SU-DHL-6 (cell line): ENCODE data around the gene CREB5.
"Not testable (repeated sequence)": the region's sequence is repeated elsewhere in the genome, so short reads cannot be mapped to it uniquely, and the experiment has no call there.

Source experiments
- H2AFZ ChIP-seq: fragments of 200-600 bp; sonication (generic); 2 replicates; pipeline ENCODE4 v1.6.1; 2014; ENCODE audit warnings: low read depth, mild to moderate bottlenecking, moderate library complexity, mixed read lengths, antibody characterized with exemption, low read length; ENCODE audit not compliant: severe bottlenecking
- H3F3A ChIP-seq: fragments of 200-600 bp; shearing (Covaris generic); 2 replicates; pipeline ENCODE4 v1.6.0; 2016; ENCODE audit warnings: antibody characterized with exemption, mild to moderate bottlenecking; ENCODE audit not compliant: insufficient read depth
- H3K27ac ChIP-seq: fragments of 200-600 bp; sonication (generic); 2 replicates; pipeline ENCODE4 v1.5.1; 2016; ENCODE audit warnings: low read depth, mild to moderate bottlenecking, low read length, moderate library complexity, mixed read lengths
- H3K27me3 ChIP-seq: fragments of 200-600 bp; sonication (generic), shearing (Covaris generic); 2 replicates; pipeline ENCODE4 v1.6.0; 2014; ENCODE audit warnings: mild to moderate bottlenecking, low read length
- H3K36me3 ChIP-seq: fragments of 200-600 bp; sonication (generic); 2 replicates; pipeline ENCODE4 v1.6.1; 2014; ENCODE audit warnings: mild to moderate bottlenecking, low read length, mixed read lengths
- H3K4me2 ChIP-seq: fragments of 300-600, 200-600 bp; shearing (Covaris generic), sonication (generic); 2 replicates; pipeline ENCODE4 v1.6.0; 2014; ENCODE audit warnings: low read length, low read depth, mild to moderate bottlenecking; ENCODE audit not compliant: poor library complexity, severe bottlenecking
- H3K4me3 ChIP-seq: fragments of 200-600 bp; sonication (generic); 2 replicates; pipeline ENCODE4 v1.5.1; 2014; ENCODE audit warnings: antibody characterized with exemption, low read length, mild to moderate bottlenecking, mixed read lengths; ENCODE audit not compliant: insufficient read depth, poor library complexity, severe bottlenecking
- H3K79me2 ChIP-seq: fragments of 200-600 bp; sonication (generic); 2 replicates; pipeline ENCODE4 v1.6.1; 2014; ENCODE audit warnings: mild to moderate bottlenecking, low read length, moderate library complexity; ENCODE audit not compliant: insufficient read depth
- H3K9ac ChIP-seq: fragments of 200-600 bp; sonication (generic); 2 replicates; pipeline ENCODE4 v1.7.0; 2014; ENCODE audit warnings: mild to moderate bottlenecking, low read length
- H3K9me2 ChIP-seq: fragments of 200-600 bp; sonication (generic); replicated peaks from 2 replicates; pipeline ENCODE4 v1.6.1; 2014; ENCODE audit warnings: low read length; ENCODE audit not compliant: insufficient read depth
- H3K9me3 ChIP-seq: fragments of 200-600 bp; sonication (generic); 2 replicates; pipeline ENCODE4 v1.6.1; 2014; ENCODE audit warnings: low read length, mixed read lengths; ENCODE audit not compliant: insufficient read depth
- H4K20me1 ChIP-seq: fragments of 200-600 bp; sonication (generic); 2 replicates; pipeline ENCODE4 v1.6.1; 2014; ENCODE audit warnings: low read depth, mild to moderate bottlenecking, antibody characterized with exemption, low read length, moderate library complexity, mixed read lengths
- CTCF ChIP-seq: fragments of 200-600 bp; sonication (generic); IDR thresholded peaks from one replicate; pipeline ENCODE4 v1.5.1; 2017; ENCODE audit warnings: antibody characterized with exemption, mild to moderate bottlenecking, low read length, moderate library complexity; ENCODE audit not compliant: insufficient read depth, poor library complexity, severe bottlenecking
- EZH2phosphoT487 ChIP-seq: fragments of 200-600 bp; sonication (generic), shearing (Covaris generic); conservative IDR thresholded peaks from 2 replicates; pipeline ENCODE4 v1.6.1; 2018; ENCODE audit warnings: mild to moderate bottlenecking, antibody characterized with exemption, low read length, moderate library complexity, mixed read lengths

CREB5 gene

GRCh38 chr7:28596245-28596935, 184.1 kb downstream of the CREB5 start:
- H3K79me2 ChIP-seq = peaks cover 64% of the 10 kb centered on the region
- H4K20me1 ChIP-seq = peaks cover 17% of the 10 kb centered on the region; the same call in 1 of the 2 replicates
- no peaks in the 10 kb centered on the region for H3K9me3 ChIP-seq
- H3K36me3 ChIP-seq = 0 out of 2 replicates have a peak, but pooled peaks cover 4% of the 10 kb centered on the region
- H3K4me3 ChIP-seq = no peak overlapping the region
- no peak overlapping the region for H3K4me2 ChIP-seq
- H3K9me2 ChIP-seq = no peaks in the 10 kb centered on the region
- no peaks in the 10 kb centered on the region for H3F3A ChIP-seq
- TF ChIP-seq CTCF = no peak
- TF ChIP-seq EZH2phosphoT487 = no peak
- H3K9ac ChIP-seq = no peak overlapping the region
- H3K27me3 ChIP-seq = no peaks in the 10 kb centered on the region
- no peak overlapping the region for H3K27ac ChIP-seq
- H2AFZ ChIP-seq = no peak overlapping the region

GRCh38 chr7:28597284-28597683, 185.0 kb downstream of the CREB5 start:
- no peaks in the 10 kb centered on the region for H3F3A ChIP-seq
- H3K9ac ChIP-seq = no peak overlapping the region
- no peaks in the 10 kb centered on the region for H3K27me3 ChIP-seq
- H3K9me3 ChIP-seq = no peaks in the 10 kb centered on the region
- H3K27ac ChIP-seq = no peak overlapping the region
- H3K4me2 ChIP-seq = no peak overlapping the region
- H4K20me1 ChIP-seq = peaks cover 17% of the 10 kb centered on the region; the same call in 1 of the 2 replicates
- peaks cover 8% of the 10 kb centered on the region; the same call in 1 of the 2 replicates for H3K36me3 ChIP-seq
- no peak overlapping the region for H3K4me3 ChIP-seq
- no peak overlapping the region for H2AFZ ChIP-seq
- no peak for TF ChIP-seq CTCF
- no peak for TF ChIP-seq EZH2phosphoT487
- peaks cover 61% of the 10 kb centered on the region for H3K79me2 ChIP-seq
- no peaks in the 10 kb centered on the region for H3K9me2 ChIP-seq

GRCh38 chr7:28598037-28598436, 185.7 kb downstream of the CREB5 start:
- H4K20me1 ChIP-seq = peaks cover 17% of the 10 kb centered on the region; the same call in 1 of the 2 replicates
- not testable (repeated sequence) for H3F3A ChIP-seq, H3K27ac ChIP-seq, H3K9me3 ChIP-seq, H3K9me2 ChIP-seq, H3K9ac ChIP-seq, H3K4me2 ChIP-seq, H3K27me3 ChIP-seq, H3K4me3 ChIP-seq, H2AFZ ChIP-seq
- peaks cover 63% of the 10 kb centered on the region for H3K79me2 ChIP-seq
- peaks cover 13% of the 10 kb centered on the region; the same call in 1 of the 2 replicates for H3K36me3 ChIP-seq

- H3K27me3 ChIP-seq = no peaks in the 10 kb centered on the region
- H3K9me3 ChIP-seq = no peaks in the 10 kb centered on the region
- no peak overlapping the region for H3K9ac ChIP-seq
- no peak overlapping the region for H3K4me3 ChIP-seq
- H3K36me3 ChIP-seq = peaks cover 14% of the 10 kb centered on the region; the same call in 1 of the 2 replicates
- TF ChIP-seq CTCF = no peak
- TF ChIP-seq EZH2phosphoT487 = no peak
- no peaks in the 10 kb centered on the region for H3K9me2 ChIP-seq
- H4K20me1 ChIP-seq = peaks cover 17% of the 10 kb centered on the region; the same call in 1 of the 2 replicates
- no peak overlapping the region for H3K4me2 ChIP-seq
- peaks cover 62% of the 10 kb centered on the region for H3K79me2 ChIP-seq
- no peak overlapping the region for H3K27ac ChIP-seq
- no peaks in the 10 kb centered on the region for H3F3A ChIP-seq
- H2AFZ ChIP-seq = no peak overlapping the region
Observed at GRCh38 chr7:28598586-28598985, 186.3 kb downstream of the CREB5 start.
